ENCODE data around the gene UGT1A1. TPM values are rescaled to one million over a fixed set of nuclear protein-coding genes. Genes with fewer than 3 reads are reported as not detected.

UGT1A1 gene
- total and polyA plus RNA-seq, 2 of the 13 experiments (the other 11 are each of a cell fraction or from before 2014, with no cell fraction given), result 0.69 to 0.75 TPM

DNA sequence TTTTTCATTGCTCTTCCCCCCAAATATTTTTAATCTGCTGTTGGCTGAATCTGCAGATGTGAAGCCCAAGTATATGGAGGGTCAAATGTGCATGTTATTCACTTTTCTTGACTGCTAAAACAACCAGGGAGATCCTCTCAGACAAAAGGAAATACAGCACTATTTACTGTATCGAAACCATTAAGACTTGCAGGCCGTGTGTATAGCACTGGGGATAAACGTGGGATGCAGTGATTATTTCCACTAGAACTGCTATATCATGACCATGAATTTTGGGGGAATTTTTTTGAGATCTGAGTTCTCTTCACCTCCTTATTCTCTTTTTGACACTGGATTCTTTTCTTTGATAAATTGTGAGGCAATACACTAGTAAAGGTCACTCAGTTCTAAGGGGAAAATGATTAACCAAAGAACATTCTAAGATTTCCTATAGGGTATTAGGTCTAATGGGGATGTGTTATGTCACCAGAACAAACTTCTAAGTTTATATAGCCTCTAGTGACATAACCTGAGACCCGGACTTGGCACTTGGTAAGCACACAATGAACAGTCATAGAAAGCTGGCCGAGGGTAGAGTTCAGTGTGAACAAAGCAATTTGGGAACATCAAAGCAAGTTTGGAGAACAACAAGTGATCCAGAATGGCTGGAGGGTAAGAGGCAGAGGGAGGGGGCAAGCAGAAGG lies 14.9 kb upstream of the UGT1A1 start (continued):
- TF ChIP-seq, protein P1, sequence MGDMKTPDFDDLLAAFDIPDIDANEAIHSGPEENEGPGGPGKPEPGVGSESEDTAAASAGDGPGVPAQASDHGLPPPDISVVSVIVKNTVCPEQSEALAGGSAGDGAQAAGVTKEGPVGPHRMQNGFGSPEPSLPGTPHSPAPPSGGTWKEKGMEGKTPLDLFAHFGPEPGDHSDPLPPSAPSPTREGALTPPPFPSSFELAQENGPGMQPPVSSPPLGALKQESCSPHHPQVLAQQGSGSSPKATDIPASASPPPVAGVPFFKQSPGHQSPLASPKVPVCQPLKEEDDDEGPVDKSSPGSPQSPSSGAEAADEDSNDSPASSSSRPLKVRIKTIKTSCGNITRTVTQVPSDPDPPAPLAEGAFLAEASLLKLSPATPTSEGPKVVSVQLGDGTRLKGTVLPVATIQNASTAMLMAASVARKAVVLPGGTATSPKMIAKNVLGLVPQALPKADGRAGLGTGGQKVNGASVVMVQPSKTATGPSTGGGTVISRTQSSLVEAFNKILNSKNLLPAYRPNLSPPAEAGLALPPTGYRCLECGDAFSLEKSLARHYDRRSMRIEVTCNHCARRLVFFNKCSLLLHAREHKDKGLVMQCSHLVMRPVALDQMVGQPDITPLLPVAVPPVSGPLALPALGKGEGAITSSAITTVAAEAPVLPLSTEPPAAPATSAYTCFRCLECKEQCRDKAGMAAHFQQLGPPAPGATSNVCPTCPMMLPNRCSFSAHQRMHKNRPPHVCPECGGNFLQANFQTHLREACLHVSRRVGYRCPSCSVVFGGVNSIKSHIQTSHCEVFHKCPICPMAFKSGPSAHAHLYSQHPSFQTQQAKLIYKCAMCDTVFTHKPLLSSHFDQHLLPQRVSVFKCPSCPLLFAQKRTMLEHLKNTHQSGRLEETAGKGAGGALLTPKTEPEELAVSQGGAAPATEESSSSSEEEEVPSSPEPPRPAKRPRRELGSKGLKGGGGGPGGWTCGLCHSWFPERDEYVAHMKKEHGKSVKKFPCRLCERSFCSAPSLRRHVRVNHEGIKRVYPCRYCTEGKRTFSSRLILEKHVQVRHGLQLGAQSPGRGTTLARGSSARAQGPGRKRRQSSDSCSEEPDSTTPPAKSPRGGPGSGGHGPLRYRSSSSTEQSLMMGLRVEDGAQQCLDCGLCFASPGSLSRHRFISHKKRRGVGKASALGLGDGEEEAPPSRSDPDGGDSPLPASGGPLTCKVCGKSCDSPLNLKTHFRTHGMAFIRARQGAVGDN (CRISPR knock-in tag; IDR thresholded peaks at IDR 0.05), result no peak
- peak; percentile 100 for TF ChIP-seq NR2F2 (IDR thresholded peaks at IDR 0.05; ENCODE audit: borderline replicate concordance, low read depth)
- TF ChIP-seq, protein P2, sequence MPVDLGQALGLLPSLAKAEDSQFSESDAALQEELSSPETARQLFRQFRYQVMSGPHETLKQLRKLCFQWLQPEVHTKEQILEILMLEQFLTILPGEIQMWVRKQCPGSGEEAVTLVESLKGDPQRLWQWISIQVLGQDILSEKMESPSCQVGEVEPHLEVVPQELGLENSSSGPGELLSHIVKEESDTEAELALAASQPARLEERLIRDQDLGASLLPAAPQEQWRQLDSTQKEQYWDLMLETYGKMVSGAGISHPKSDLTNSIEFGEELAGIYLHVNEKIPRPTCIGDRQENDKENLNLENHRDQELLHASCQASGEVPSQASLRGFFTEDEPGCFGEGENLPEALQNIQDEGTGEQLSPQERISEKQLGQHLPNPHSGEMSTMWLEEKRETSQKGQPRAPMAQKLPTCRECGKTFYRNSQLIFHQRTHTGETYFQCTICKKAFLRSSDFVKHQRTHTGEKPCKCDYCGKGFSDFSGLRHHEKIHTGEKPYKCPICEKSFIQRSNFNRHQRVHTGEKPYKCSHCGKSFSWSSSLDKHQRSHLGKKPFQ (CRISPR knock-in tag; IDR thresholded peaks at IDR 0.05; ENCODE audit: insufficient replicate concordance), result peak; percentile 90
- TF ChIP-seq ZNF138 (CRISPR knock-in tag; IDR thresholded peaks at IDR 0.05; ENCODE audit: low read depth), result no peak
- TF ChIP-seq, protein P3, sequence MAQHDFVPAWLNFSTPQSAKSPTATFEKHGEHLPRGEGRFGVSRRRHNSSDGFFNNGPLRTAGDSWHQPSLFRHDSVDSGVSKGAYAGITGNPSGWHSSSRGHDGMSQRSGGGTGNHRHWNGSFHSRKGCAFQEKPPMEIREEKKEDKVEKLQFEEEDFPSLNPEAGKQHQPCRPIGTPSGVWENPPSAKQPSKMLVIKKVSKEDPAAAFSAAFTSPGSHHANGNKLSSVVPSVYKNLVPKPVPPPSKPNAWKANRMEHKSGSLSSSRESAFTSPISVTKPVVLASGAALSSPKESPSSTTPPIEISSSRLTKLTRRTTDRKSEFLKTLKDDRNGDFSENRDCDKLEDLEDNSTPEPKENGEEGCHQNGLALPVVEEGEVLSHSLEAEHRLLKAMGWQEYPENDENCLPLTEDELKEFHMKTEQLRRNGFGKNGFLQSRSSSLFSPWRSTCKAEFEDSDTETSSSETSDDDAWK (CRISPR knock-in tag; IDR thresholded peaks at IDR 0.05), result no peak
- 0 out of 2 replicates have a peak, but pooled peaks have one; percentile 53 for TF ChIP-seq RFXANK (CRISPR knock-in tag; IDR thresholded peaks at IDR 0.05)
- TF ChIP-seq ZNF333 (CRISPR knock-in tag; IDR thresholded peaks at IDR 0.05; ENCODE audit: borderline replicate concordance), result no peak
- TF ChIP-seq KLF11 (CRISPR knock-in tag; IDR thresholded peaks at IDR 0.05), result peak; percentile 74; the same call in 1 of the 2 replicates
- no peak for TF ChIP-seq ZNF180 (CRISPR knock-in tag; IDR thresholded peaks at IDR 0.05; ENCODE audit: borderline replicate concordance, low read depth)
- TF ChIP-seq JUND (CRISPR knock-in tag; IDR thresholded peaks at IDR 0.05), result peak; percentile 66; the same call in 1 of the 2 replicates
- TF ChIP-seq ZNF543 (CRISPR knock-in tag; IDR thresholded peaks at IDR 0.05), result peak; percentile 44; the same call in 1 of the 2 replicates
- TF ChIP-seq ARID2 (CRISPR knock-in tag; IDR thresholded peaks at IDR 0.05; ENCODE audit: borderline replicate concordance), result no peak
- TF ChIP-seq XRCC5 (optimal IDR thresholded peaks at IDR 0.05; ENCODE audit: low read length), result peak; percentile 15
- TF ChIP-seq HHEX (CRISPR knock-in tag; IDR thresholded peaks at IDR 0.05), result peak; percentile 100
- TF ChIP-seq, protein P4, sequence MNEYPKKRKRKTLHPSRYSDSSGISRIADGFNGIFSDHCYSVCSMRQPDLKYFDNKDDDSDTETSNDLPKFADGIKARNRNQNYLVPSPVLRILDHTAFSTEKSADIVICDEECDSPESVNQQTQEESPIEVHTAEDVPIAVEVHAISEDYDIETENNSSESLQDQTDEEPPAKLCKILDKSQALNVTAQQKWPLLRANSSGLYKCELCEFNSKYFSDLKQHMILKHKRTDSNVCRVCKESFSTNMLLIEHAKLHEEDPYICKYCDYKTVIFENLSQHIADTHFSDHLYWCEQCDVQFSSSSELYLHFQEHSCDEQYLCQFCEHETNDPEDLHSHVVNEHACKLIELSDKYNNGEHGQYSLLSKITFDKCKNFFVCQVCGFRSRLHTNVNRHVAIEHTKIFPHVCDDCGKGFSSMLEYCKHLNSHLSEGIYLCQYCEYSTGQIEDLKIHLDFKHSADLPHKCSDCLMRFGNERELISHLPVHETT (CRISPR knock-in tag; conservative IDR thresholded peaks at IDR 0.05), result no peak; the same call in 1 of the 2 replicates
- TF ChIP-seq GTF2F1 (IDR thresholded peaks at IDR 0.05; ENCODE audit: low read length), result no peak
- TF ChIP-seq HOXA5 (CRISPR knock-in tag; IDR thresholded peaks at IDR 0.05), result peak; percentile 93
- TF ChIP-seq ATM (IDR thresholded peaks at IDR 0.05; ENCODE audit: borderline replicate concordance), result no peak; the same call in 1 of the 2 replicates
- TF ChIP-seq ZNF296 (CRISPR knock-in tag; conservative IDR thresholded peaks at IDR 0.05), result no peak
- TF ChIP-seq SPEN (CRISPR knock-in tag; IDR thresholded peaks at IDR 0.05; ENCODE audit: low read depth), result peak; percentile 84
- peak; percentile 95; the same call in 1 of the 2 replicates for TF ChIP-seq MIER3 (CRISPR knock-in tag; IDR thresholded peaks at IDR 0.05; ENCODE audit: borderline replicate concordance)
- TF ChIP-seq IKZF4 (CRISPR knock-in tag; IDR thresholded peaks at IDR 0.05; ENCODE audit: borderline replicate concordance, low read depth, not compliant biosample characterization), result no peak
